HepG2 (cell line): ENCODE measurements around the gene CEP104. TPM values are rescaled to one million over a fixed set of nuclear protein-coding genes. Genes with fewer than 3 reads are reported as not detected.

Experiments used
- AKNA ChIP-seq: sonication (generic); formaldehyde crosslinking; IDR thresholded peaks from 2 replicates; pipeline ENCODE4 v1.4.0; 2020; ENCODE audit warnings: missing genetic modification reagents, borderline replicate concordance
- ATF2 ChIP-seq: sonication (generic); formaldehyde crosslinking; IDR thresholded peaks from 2 replicates; pipeline ENCODE4 v1.4.0; 2020; ENCODE audit warnings: missing genetic modification reagents
- FOXO1 ChIP-seq: sonication (generic); formaldehyde crosslinking; IDR thresholded peaks from 2 replicates; pipeline ENCODE4 v1.4.0; 2020; ENCODE audit warnings: missing genetic modification reagents
- HOMEZ ChIP-seq: IDR thresholded peaks from 2 replicates; pipeline ENCODE4 v1.6.1; 2016; ENCODE audit warnings: low read depth
- PRPF4 ChIP-seq: fragments of 200-400 bp; formaldehyde crosslinking; IDR thresholded peaks from 2 replicates; pipeline ENCODE4 v1.6.1; 2016; ENCODE audit warnings: low read length, low read depth; ENCODE audit not compliant: poor library complexity, severe bottlenecking
- RFXAP ChIP-seq: sonication (generic); formaldehyde crosslinking; IDR thresholded peaks from 2 replicates; pipeline ENCODE4 v1.4.0; 2020; ENCODE audit warnings: missing genetic modification reagents, borderline replicate concordance
- ZBTB39 ChIP-seq: sonication (generic); formaldehyde crosslinking; IDR thresholded peaks from 2 replicates; pipeline ENCODE4 v1.5.0; 2020; ENCODE audit warnings: missing genetic modification reagents
- ZBTB43 ChIP-seq: sonication (generic); formaldehyde crosslinking; conservative IDR thresholded peaks from 2 replicates; pipeline ENCODE4 v1.4.0; 2020; ENCODE audit warnings: missing genetic modification reagents
- ZIK1 ChIP-seq: sonication (generic); formaldehyde crosslinking; IDR thresholded peaks from 2 replicates; pipeline ENCODE4 v1.5.0; 2020; ENCODE audit warnings: mild to moderate bottlenecking, low read depth, missing genetic modification reagents, borderline replicate concordance
- ZNF354B ChIP-seq: sonication (generic); formaldehyde crosslinking; IDR thresholded peaks from 2 replicates; pipeline ENCODE4 v1.8.0; 2022; ENCODE audit warnings: mild to moderate bottlenecking, missing genetic modification reagents
- ZNF383 ChIP-seq: sonication (generic); formaldehyde crosslinking; IDR thresholded peaks from 2 replicates; pipeline ENCODE4 v1.4.0; 2020; ENCODE audit warnings: missing genetic modification reagents, mild to moderate bottlenecking, borderline replicate concordance
- ZNF557 ChIP-seq: sonication (generic); formaldehyde crosslinking; IDR thresholded peaks from 2 replicates; pipeline ENCODE4 v1.4.0; 2020; ENCODE audit warnings: missing genetic modification reagents
- ZNF724P ChIP-seq: sonication (generic); formaldehyde crosslinking; IDR thresholded peaks from 2 replicates; pipeline ENCODE4 v1.8.0; 2022; ENCODE audit warnings: missing genetic modification reagents, borderline replicate concordance
- ZNF784 ChIP-seq: sonication (generic); formaldehyde crosslinking; IDR thresholded peaks from 2 replicates; pipeline ENCODE4 v1.5.1; 2020; ENCODE audit warnings: missing genetic modification reagents, mild to moderate bottlenecking, borderline replicate concordance
- ZNF879 ChIP-seq: sonication (generic); formaldehyde crosslinking; IDR thresholded peaks from 2 replicates; pipeline ENCODE4 v1.8.1; 2023; ENCODE audit warnings: missing genetic modification reagents
- polyA plus RNA-seq, 8 experiments: library from polyadenylated mRNA; depleted of rRNA in 3 of 8; stranded (reverse) in 7 of 8; unstranded in 1 of 8; fragments of >200 nt; fragmentation: Illumina TruSeq in 4 of 8; extraction: Trizol in 4 of 8; gene quantifications; 2 replicates each; pipeline versions ENCODE4 v1.2.1 to v1.2.3, GENCODE V29; 2011 to 2016; ENCODE audit warnings: low read depth in 4 of 8, missing spikeins in 1 of 8, mixed read lengths in 1 of 8; ENCODE audit not compliant: insufficient read depth in 1 of 8
- total RNA-seq, 5 experiments: library from RNA; depleted of rRNA; stranded (reverse); fragments of >200 nt; fragmentation: Illumina TruSeq; extraction: Trizol; gene quantifications; 2 replicates each; pipeline ENCODE4 v1.2.3, GENCODE V29; 2016; ENCODE audit warnings: low read depth in 1 of 5

Gene CEP104
- total and polyA plus RNA-seq, 2 of the 13 experiments (the other 11 are each of a cell fraction or from before 2014, with no cell fraction given): 20.4 to 30.1 TPM

GRCh38 chr1:3775490-3776230, 81.4 kb downstream of the CEP104 start (continued):
- TF ChIP-seq HOMEZ (CRISPR knock-in tag): 0 out of 2 replicates have a peak, but pooled peaks have one; percentile 8
- TF ChIP-seq RFXAP (CRISPR knock-in tag): peak; percentile 72
- TF ChIP-seq ZNF879 (CRISPR knock-in tag): no peak; the same call in 1 of the 2 replicates
- peak; percentile 75; the same call in 1 of the 2 replicates for TF ChIP-seq ZIK1 (CRISPR knock-in tag)
- TF ChIP-seq ZNF557: 0 out of 2 replicates have a peak, but pooled peaks have one; percentile 72
- TF ChIP-seq ZNF383 (CRISPR knock-in tag): no peak
- peak; percentile 25; the same call in 1 of the 2 replicates for TF ChIP-seq ATF2 (CRISPR knock-in tag)
- no peak for TF ChIP-seq ZNF354B
- TF ChIP-seq PRPF4: no peak
- TF ChIP-seq FOXO1 (CRISPR knock-in tag): peak; percentile 74
- no peak for TF ChIP-seq AKNA
- TF ChIP-seq ZBTB39: 0 out of 2 replicates have a peak, but pooled peaks have one; percentile 37
- no peak; the same call in 1 of the 2 replicates for TF ChIP-seq ZNF784 (CRISPR knock-in tag)
- peak; percentile 53; the same call in 1 of the 2 replicates for TF ChIP-seq ZNF724P (CRISPR knock-in tag)
- TF ChIP-seq ZBTB43 (CRISPR knock-in tag): peak; percentile 88
